Measurements from ENCODE around the gene TNFSF4.

DNA sequence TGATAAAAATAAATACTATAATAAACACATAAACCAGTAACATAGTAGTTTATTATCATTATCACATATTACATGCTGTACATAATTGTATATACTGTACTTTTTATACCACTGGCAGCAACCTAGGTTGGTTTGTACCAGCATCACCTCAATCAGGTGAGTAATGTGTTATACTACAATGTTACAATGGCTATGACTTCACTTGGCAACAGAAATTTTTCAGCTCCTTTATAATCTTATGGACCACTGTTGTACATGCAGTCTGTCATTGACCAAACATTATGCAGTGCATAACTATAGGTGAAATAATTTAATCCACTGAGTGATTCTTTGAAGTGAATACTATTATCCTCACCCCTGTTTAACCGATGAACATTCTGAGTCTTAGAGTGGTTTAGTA lies 44.5 kb downstream of the TNFSF4 start:
- TF ChIP-seq EZH2 (IDR thresholded peaks at IDR 0.05) (no peak), POLR2AphosphoS5 (IDR thresholded peaks at IDR 0.05; ENCODE audit: borderline replicate concordance, low read depth, low read length) (no peak), FOXP2 (optimal IDR thresholded peaks at IDR 0.05; ENCODE audit: control extremely low read depth, extremely low read length, insufficient read depth) (no peak)

Measured in SK-N-MC (cell line).